ENCODE data around the gene APOL2.

Gene APOL2

DNA sequence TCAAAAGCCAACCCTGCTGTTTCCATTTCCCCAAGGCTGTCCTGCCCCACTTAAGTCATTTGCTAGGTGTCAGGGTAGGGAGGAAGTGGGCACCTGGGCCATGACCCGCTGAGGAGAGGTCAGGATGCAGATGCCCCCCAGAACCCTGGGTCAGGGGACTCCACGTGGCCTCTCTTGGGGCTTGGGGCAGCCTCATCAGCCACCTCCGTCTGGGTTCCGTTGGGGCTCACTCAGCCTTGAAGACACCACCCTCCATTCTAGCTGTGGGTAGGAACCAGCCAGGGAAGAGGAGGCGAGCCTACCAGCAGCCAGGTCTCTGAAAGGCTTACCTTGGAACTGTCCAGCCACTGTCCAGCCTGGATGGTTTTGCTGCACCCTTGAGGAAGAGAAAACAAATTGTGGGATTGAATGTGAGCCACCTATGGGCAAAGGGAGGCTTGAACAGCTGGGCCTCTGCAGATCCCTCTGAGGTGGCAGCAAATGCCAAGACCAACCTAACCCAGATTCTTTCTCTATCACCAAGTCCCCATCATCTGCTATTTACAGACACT is 40.3 kb downstream of the APOL2 start:
- no peaks in the 10 kb centered on the region for H3K9me3 ChIP-seq (replicated peaks in 1 of 11)
- no peaks in the 10 kb centered on the region for H4K20me1 ChIP-seq
- H3K4me2 ChIP-seq = peak overlapping the region; percentile 77 to 98 (median 88)
- H3K36me3 ChIP-seq = no peaks in the 10 kb centered on the region
- no peak overlapping the region for H3K4me3 ChIP-seq
- H3K27ac ChIP-seq = peak overlapping the region in 4 of 11 experiments; percentile 5 to 42 (median 30); a peak in 3 of 22 replicates
- peak overlapping the region in 1 of 11 experiments; percentile 28; a peak in 1 of 22 replicates for H3K9ac ChIP-seq
- no peaks in the 10 kb centered on the region for H3K27me3 ChIP-seq
- H3K4me1 ChIP-seq = peaks cover 55 to 69% (median 64%) of the 10 kb centered on the region in 10 experiments
- no peak for TF ChIP-seq Cebpa-rat (IDR thresholded peaks at IDR 0.05)

DNA sequence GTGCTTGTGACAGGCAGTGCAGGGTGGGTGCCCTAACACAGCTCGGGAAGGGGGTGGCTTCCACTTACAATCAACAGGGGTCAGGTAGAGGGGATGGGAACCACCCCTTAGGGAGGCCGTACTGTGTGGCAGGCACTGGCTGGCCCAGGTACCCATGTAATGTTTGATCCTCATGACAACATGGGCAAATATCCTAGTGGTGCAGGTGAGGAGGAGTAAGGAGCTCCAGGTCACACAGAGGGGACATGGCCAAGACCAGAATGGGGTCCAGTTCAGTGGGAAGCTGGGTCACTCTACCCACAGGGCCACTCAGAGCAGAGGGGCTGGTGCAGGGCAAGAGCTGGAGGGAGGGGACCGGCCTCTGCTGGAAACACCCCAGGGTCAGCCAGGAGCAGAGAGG is 40.8 kb downstream of the APOL2 start:
- H3K4me2 ChIP-seq = peak overlapping the region; percentile 77 to 98 (median 88)

DNA sequence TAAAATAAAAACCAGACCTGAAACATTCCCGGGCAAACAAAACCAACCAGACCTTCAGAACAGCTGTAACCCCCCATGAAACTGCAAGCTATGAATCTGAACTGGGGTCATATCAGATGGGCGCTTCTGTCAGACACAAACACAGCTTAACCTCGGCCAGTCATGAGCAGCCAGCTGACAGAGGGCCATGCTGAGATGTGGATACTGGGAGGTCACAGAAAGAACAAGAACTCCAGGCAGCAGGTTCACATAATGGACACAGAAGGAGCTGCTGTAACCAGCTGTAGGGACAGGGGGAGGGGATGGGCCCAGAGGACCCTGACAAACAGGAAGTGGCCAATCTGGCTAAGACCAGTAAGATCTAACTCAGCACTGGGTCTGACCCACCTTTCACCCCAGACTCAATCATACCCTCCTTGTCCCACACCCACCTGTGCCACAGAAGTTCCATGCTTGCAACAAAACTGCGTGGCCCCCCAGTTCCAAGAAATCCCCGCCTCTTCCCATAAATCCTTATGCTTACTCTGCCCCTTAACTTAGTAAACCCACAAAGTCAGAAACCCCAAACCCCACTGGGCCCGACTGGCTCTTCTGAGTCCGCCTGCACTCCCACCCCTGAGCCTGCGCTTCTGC is 41.7 kb downstream of the APOL2 start:
- no peak for TF ChIP-seq Cebpa-rat (IDR thresholded peaks at IDR 0.05)
- Histone ChIP-seq H3K4me2 (peak overlapping the region; percentile 77 to 98 (median 88)), H3K27ac (peak overlapping the region in 10 of 11 experiments; percentile 7 to 58 (median 35); a peak in 17 of 22 replicates), H3K9me3 (replicated peaks in 1 of 11) (no peaks in the 10 kb centered on the region), H3K9ac (peak overlapping the region in 10 of 11 experiments; percentile 12 to 54 (median 34); a peak in 15 of 22 replicates), H3K4me1 (peaks cover 55 to 64% (median 62%) of the 10 kb centered on the region in 10 experiments), H3K27me3 (no peaks in the 10 kb centered on the region), H4K20me1 (no peaks in the 10 kb centered on the region), H3K4me3 (peak overlapping the region in 4 of 10 experiments; percentile 13 to 29 (median 21); a peak in 4 of 20 replicates), H3K36me3 (no peaks in the 10 kb centered on the region)

More for the DNA sequence above, 40.8 kb downstream of the APOL2 start:
- Histone ChIP-seq H3K4me3 (no peak overlapping the region), H3K36me3 (no peaks in the 10 kb centered on the region), H4K20me1 (no peaks in the 10 kb centered on the region), H3K27ac (peak overlapping the region in 5 of 11 experiments; percentile 5 to 42 (median 25); a peak in 5 of 22 replicates), H3K27me3 (no peaks in the 10 kb centered on the region), H3K9ac (peak overlapping the region in 2 of 11 experiments; percentile 28 to 37; a peak in 2 of 22 replicates), H3K9me3 (replicated peaks in 1 of 11) (no peaks in the 10 kb centered on the region), H3K4me1 (peaks cover 55 to 69% (median 64%) of the 10 kb centered on the region in 10 experiments)
- TF ChIP-seq Cebpa-rat (IDR thresholded peaks at IDR 0.05) = no peak

DNA sequence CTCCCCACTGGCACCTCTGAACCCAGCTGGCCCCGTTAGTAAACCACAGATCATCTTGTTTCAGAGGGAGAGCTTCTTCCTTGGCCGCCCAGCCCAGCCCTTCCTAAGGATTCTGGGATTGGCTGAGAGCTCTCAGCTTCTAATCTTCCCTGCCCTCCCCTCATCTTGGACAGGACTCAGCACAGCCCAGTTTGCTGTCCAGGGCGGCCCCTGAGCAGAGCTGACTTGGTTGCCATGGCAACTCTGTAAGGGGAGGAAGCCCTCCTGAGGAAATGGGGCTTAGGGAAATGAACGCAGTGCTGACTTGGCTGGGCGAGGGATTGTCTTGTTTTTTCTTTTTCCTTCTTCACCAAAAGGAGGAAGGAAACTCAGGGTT is 42.3 kb downstream of the APOL2 start:
- no peaks in the 10 kb centered on the region for H3K36me3 ChIP-seq

DNA sequence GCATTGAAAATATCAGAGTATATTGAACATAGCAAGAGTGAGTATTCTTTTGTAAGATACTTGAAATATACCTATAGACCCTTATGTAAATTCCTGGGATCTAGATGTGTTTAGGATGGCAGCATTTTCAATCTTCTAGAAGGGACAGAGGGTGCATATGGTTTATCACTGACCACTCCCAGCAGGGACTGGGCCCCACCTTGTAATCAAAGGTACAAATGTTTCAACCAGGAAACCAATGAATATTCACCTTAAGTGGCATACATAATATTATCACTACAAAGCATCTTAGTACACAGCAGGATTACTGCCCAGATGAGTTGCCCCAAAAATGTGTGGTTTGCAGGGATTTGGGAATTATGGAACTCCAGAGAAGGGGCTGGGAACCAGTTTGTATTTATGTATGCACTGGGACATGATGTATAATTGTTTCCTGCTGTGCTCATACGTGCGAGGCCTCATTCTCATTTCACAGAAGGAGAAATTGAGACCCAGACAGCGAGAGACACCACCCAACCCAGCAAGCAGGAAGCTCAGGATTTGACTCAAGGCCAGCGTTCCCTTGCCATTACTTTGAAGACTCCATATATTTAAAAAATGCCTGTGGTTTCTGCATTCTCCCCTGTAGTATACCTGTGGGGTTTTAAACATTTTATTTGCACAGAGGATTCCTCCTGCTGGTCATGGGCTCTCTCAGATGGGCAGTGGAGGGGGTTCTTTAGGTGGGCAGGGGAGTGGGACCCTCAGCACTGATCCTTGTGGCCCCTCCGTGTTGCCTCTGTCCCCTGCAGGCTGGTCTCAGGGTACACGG is 42.9 kb downstream of the APOL2 start:
- H3K9ac ChIP-seq = peak overlapping the region in 8 of 11 experiments; percentile 12 to 54 (median 34); a peak in 9 of 22 replicates
- H3K4me2 ChIP-seq = peak overlapping the region; percentile 77 to 98 (median 88)

More for the DNA sequence above, 42.3 kb downstream of the APOL2 start:
- Histone ChIP-seq H3K4me1 (peaks cover 51 to 62% (median 57%) of the 10 kb centered on the region in 10 experiments), H3K27ac (peak overlapping the region in 9 of 11 experiments; percentile 22 to 58 (median 38); a peak in 16 of 22 replicates), H4K20me1 (no peaks in the 10 kb centered on the region), H3K9ac (peak overlapping the region in 8 of 11 experiments; percentile 12 to 54 (median 34); a peak in 14 of 22 replicates), H3K4me3 (peak overlapping the region in 2 of 10 experiments; percentile 13 to 16; a peak in 1 of 20 replicates), H3K4me2 (peak overlapping the region; percentile 77 to 98 (median 88)), H3K9me3 (replicated peaks in 1 of 11) (no peaks in the 10 kb centered on the region), H3K27me3 (no peaks in the 10 kb centered on the region)
- no peak for TF ChIP-seq Cebpa-rat (IDR thresholded peaks at IDR 0.05)

DNA sequence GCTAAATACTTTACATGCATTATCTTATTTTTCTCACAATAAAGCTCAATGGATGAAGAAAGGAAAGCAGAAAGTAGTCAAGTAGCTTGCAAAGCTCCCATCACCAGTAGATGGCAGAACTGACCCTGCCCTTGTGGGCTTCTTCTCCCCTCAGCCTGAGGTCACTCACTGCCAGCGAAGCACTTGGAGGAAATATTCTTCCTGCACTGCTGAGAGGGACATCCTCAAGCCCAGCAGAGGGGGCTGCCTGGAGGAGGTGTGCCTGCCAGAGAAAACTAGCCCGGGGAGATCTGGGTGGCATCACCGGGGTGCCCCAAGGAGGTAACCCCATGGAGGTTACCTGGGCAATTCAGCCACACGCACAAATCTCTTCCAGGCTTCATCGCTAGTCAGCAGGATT is 44.4 kb downstream of the APOL2 start:
- Histone ChIP-seq H3K4me2 (peak overlapping the region in 5 of 11 experiments; percentile 7 to 95 (median 82); a peak in 6 of 22 replicates), H3K27ac (no peak overlapping the region), H3K4me3 (no peak overlapping the region), H4K20me1 (no peaks in the 10 kb centered on the region), H3K4me1 (peaks cover 42 to 51% (median 49%) of the 10 kb centered on the region in 10 experiments), H3K27me3 (no peaks in the 10 kb centered on the region), H3K36me3 (no peaks in the 10 kb centered on the region), H3K9ac (no peak overlapping the region), H3K9me3 (replicated peaks in 1 of 11) (no peaks in the 10 kb centered on the region)
- TF ChIP-seq Cebpa-rat (IDR thresholded peaks at IDR 0.05) = no peak

More for the DNA sequence above, 42.9 kb downstream of the APOL2 start:
- H3K4me3 ChIP-seq = no peak overlapping the region; a peak in 1 of 20 replicates
- peak overlapping the region in 9 of 11 experiments; percentile 22 to 58 (median 38); a peak in 13 of 22 replicates for H3K27ac ChIP-seq
- H4K20me1 ChIP-seq = no peaks in the 10 kb centered on the region
- H3K36me3 ChIP-seq = no peaks in the 10 kb centered on the region
- H3K27me3 ChIP-seq = no peaks in the 10 kb centered on the region
- peaks cover 45 to 56% (median 51%) of the 10 kb centered on the region in 10 experiments for H3K4me1 ChIP-seq
- H3K9me3 ChIP-seq (replicated peaks in 1 of 11) = no peaks in the 10 kb centered on the region
- TF ChIP-seq Cebpa-rat (IDR thresholded peaks at IDR 0.05) = no peak

DNA sequence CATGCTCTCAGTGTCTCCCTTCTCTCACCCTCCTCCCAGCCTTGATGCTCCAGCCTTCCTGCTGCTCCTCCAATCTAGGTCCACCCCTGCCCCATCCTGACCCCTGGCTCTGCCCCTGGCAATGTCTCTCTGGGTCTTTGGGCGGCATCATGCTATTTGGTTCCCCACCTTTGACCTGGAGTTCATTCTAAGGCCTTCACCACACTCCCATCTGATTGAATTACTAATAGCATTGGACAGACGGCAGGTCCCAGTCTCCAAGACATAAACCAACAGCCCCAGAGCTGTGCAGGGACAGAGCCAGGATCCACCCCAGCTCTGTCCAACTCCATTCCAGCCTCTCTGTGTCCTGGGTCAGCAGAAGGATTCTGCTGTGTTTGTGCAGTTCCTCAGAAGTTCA is 44.9 kb downstream of the APOL2 start:
- H3K9me3 ChIP-seq (replicated peaks in 1 of 11) = no peaks in the 10 kb centered on the region
- no peaks in the 10 kb centered on the region for H4K20me1 ChIP-seq
- no peaks in the 10 kb centered on the region for H3K27me3 ChIP-seq
- no peak overlapping the region for H3K9ac ChIP-seq
- TF ChIP-seq Cebpa-rat (IDR thresholded peaks at IDR 0.05) = no peak
- H3K4me1 ChIP-seq = peaks cover 36 to 45% (median 44%) of the 10 kb centered on the region in 10 experiments
- H3K36me3 ChIP-seq = no peaks in the 10 kb centered on the region
- H3K27ac ChIP-seq = no peak overlapping the region
- H3K4me2 ChIP-seq = no peak overlapping the region
- H3K4me3 ChIP-seq = no peak overlapping the region

DNA sequence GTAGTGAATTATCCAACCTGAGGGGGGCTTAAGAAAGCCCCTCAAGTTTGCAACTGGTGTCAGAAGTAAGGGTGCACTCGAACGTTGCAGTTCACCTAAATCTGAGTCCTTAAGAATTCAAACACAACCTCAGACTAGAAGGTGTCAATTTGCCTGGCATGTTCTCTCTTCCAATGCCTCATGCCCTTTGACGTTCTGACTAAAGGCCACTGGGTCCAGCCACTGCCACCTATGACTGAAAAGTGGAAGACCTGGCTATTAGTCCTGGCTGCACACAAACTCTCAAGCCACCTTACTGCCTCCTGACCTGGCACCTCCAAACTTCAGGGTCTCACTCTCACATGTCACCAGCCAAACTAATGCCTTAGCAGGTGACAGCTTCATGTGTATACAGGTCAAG is 45.8 kb downstream of the APOL2 start:
- no peak for TF ChIP-seq Cebpa-rat (IDR thresholded peaks at IDR 0.05)
- H3K36me3 ChIP-seq = no peaks in the 10 kb centered on the region
- peaks cover 28 to 37% (median 36%) of the 10 kb centered on the region in 10 experiments for H3K4me1 ChIP-seq
- no peak overlapping the region for H3K27ac ChIP-seq
- H4K20me1 ChIP-seq = no peaks in the 10 kb centered on the region
- H3K9me3 ChIP-seq (replicated peaks in 1 of 11) = no peaks in the 10 kb centered on the region
- H3K9ac ChIP-seq = peak overlapping the region in 2 of 11 experiments; percentile 1 to 19; a peak in 1 of 22 replicates
- H3K27me3 ChIP-seq = no peaks in the 10 kb centered on the region
- no peak overlapping the region for H3K4me2 ChIP-seq
- no peak overlapping the region for H3K4me3 ChIP-seq
